ENCODE data around the gene ZPBP.

ZPBP gene

GRCh38 chr7:50092579-50093491 is at the start of gene ZPBP:
Gene ZPBP, minus strand, starts transcription at chr7:50093246. Its CDS starts 52 bp downstream, at chr7:50093194.
- DNase-seq (ENCODE audit: low read depth) = peak; percentile 38
- Histone ChIP-seq H3K4me1 (ENCODE audit: control insufficient read depth, insufficient read depth, low read length) (no peaks in the 10 kb centered on the region), H3K9ac (ENCODE audit: low read length) (no peak within 1 kb of the TSS), H3K9me3 (ENCODE audit: control insufficient read depth, low read length) (no peaks in the 10 kb centered on the region), H3K4me3 (ENCODE audit: low read length) (peak within 1 kb of the TSS; percentile 70), H3K27me3 (replicated peaks; ENCODE audit: control insufficient read depth, insufficient read depth, low read length) (peaks cover 4% of the 10 kb centered on the region), H3K36me3 (ENCODE audit: control insufficient read depth, insufficient read depth, low read length, severe bottlenecking) (no peaks in the 10 kb centered on the region)

- Histone ChIP-seq H3K4me3 (ENCODE audit: low read length) (no peak overlapping the region), H3K36me3 (ENCODE audit: control insufficient read depth, insufficient read depth, low read length, severe bottlenecking) (no peaks in the 10 kb centered on the region), H3K9ac (ENCODE audit: low read length) (no peak overlapping the region), H3K27me3 (replicated peaks; ENCODE audit: control insufficient read depth, insufficient read depth, low read length) (peaks cover 11% of the 10 kb centered on the region), H3K9me3 (ENCODE audit: control insufficient read depth, low read length) (no peaks in the 10 kb centered on the region), H3K4me1 (ENCODE audit: control insufficient read depth, insufficient read depth, low read length) (peaks cover 7% of the 10 kb centered on the region)
- DNase-seq (ENCODE audit: low read depth) = peak; percentile 75
These were observed 49.5 kb upstream of the ZPBP start for GRCh38 chr7:50142425-50143017.

GRCh38 chr7:50141854-50142253 is 48.8 kb upstream of the ZPBP start:
- Histone ChIP-seq H3K4me1 (ENCODE audit: control insufficient read depth, insufficient read depth, low read length) (peaks cover 7% of the 10 kb centered on the region), H3K9ac (ENCODE audit: low read length) (no peak overlapping the region), H3K9me3 (ENCODE audit: control insufficient read depth, low read length) (no peaks in the 10 kb centered on the region), H3K36me3 (ENCODE audit: control insufficient read depth, insufficient read depth, low read length, severe bottlenecking) (no peaks in the 10 kb centered on the region), H3K27me3 (replicated peaks; ENCODE audit: control insufficient read depth, insufficient read depth, low read length) (peaks cover 5% of the 10 kb centered on the region), H3K4me3 (ENCODE audit: low read length) (no peak overlapping the region)
- no peak for DNase-seq (ENCODE audit: low read depth)

GRCh38 chr7:50141131-50141530 is 48.1 kb upstream of the ZPBP start:
- Histone ChIP-seq H3K9ac (ENCODE audit: low read length) (no peak overlapping the region), H3K36me3 (ENCODE audit: control insufficient read depth, insufficient read depth, low read length, severe bottlenecking) (no peaks in the 10 kb centered on the region), H3K9me3 (ENCODE audit: control insufficient read depth, low read length) (no peaks in the 10 kb centered on the region), H3K27me3 (replicated peaks; ENCODE audit: control insufficient read depth, insufficient read depth, low read length) (peaks cover 5% of the 10 kb centered on the region), H3K4me1 (ENCODE audit: control insufficient read depth, insufficient read depth, low read length) (peaks cover 7% of the 10 kb centered on the region), H3K4me3 (ENCODE audit: low read length) (no peak overlapping the region)
- no peak for DNase-seq (ENCODE audit: low read depth)

- DNase-seq (ENCODE audit: low read depth) = no peak
- Histone ChIP-seq H3K4me1 (ENCODE audit: control insufficient read depth, insufficient read depth, low read length) (peaks cover 7% of the 10 kb centered on the region), H3K4me3 (ENCODE audit: low read length) (no peak overlapping the region), H3K27me3 (replicated peaks; ENCODE audit: control insufficient read depth, insufficient read depth, low read length) (peaks cover under 1% of the 10 kb centered on the region), H3K9me3 (ENCODE audit: control insufficient read depth, low read length) (no peaks in the 10 kb centered on the region), H3K36me3 (ENCODE audit: control insufficient read depth, insufficient read depth, low read length, severe bottlenecking) (no peaks in the 10 kb centered on the region), H3K9ac (ENCODE audit: low read length) (no peak overlapping the region)
These were observed 47.6 kb upstream of the ZPBP start for GRCh38 chr7:50140688-50141087.

GRCh38 chr7:50138101-50138500 is 45.1 kb upstream of the ZPBP start:
- Histone ChIP-seq H3K4me3 (ENCODE audit: low read length) (no peak overlapping the region), H3K36me3 (ENCODE audit: control insufficient read depth, insufficient read depth, low read length, severe bottlenecking) (no peaks in the 10 kb centered on the region), H3K9me3 (ENCODE audit: control insufficient read depth, low read length) (no peaks in the 10 kb centered on the region), H3K27me3 (replicated peaks; ENCODE audit: control insufficient read depth, insufficient read depth, low read length) (no peaks in the 10 kb centered on the region), H3K9ac (ENCODE audit: low read length) (no peak overlapping the region), H3K4me1 (ENCODE audit: control insufficient read depth, insufficient read depth, low read length) (peaks cover 7% of the 10 kb centered on the region)
- DNase-seq (ENCODE audit: low read depth) = no peak

GRCh38 chr7:50125766-50126165 is 32.7 kb upstream of the ZPBP start:
- Histone ChIP-seq H3K9me3 (ENCODE audit: control insufficient read depth, low read length) (no peaks in the 10 kb centered on the region), H3K27me3 (replicated peaks; ENCODE audit: control insufficient read depth, insufficient read depth, low read length) (no peaks in the 10 kb centered on the region), H3K36me3 (ENCODE audit: control insufficient read depth, insufficient read depth, low read length, severe bottlenecking) (no peaks in the 10 kb centered on the region), H3K4me3 (ENCODE audit: low read length) (no peak overlapping the region), H3K9ac (ENCODE audit: low read length) (no peak overlapping the region), H3K4me1 (ENCODE audit: control insufficient read depth, insufficient read depth, low read length) (no peaks in the 10 kb centered on the region)
- no peak for DNase-seq (ENCODE audit: low read depth)

GRCh38 chr7:50121286-50121685 is 28.2 kb upstream of the ZPBP start:
- DNase-seq (ENCODE audit: low read depth) = no peak
- Histone ChIP-seq H3K9ac (ENCODE audit: low read length) (no peak overlapping the region), H3K4me1 (ENCODE audit: control insufficient read depth, insufficient read depth, low read length) (no peaks in the 10 kb centered on the region)

GRCh38 chr7:50119815-50120637 is 27.0 kb upstream of the ZPBP start:
- no peak for DNase-seq (ENCODE audit: low read depth)
- Histone ChIP-seq H3K27me3 (replicated peaks; ENCODE audit: control insufficient read depth, insufficient read depth, low read length) (peaks cover 15% of the 10 kb centered on the region), H3K9me3 (ENCODE audit: control insufficient read depth, low read length) (no peaks in the 10 kb centered on the region), H3K4me1 (ENCODE audit: control insufficient read depth, insufficient read depth, low read length) (no peaks in the 10 kb centered on the region), H3K9ac (ENCODE audit: low read length) (no peak overlapping the region), H3K36me3 (ENCODE audit: control insufficient read depth, insufficient read depth, low read length, severe bottlenecking) (no peaks in the 10 kb centered on the region), H3K4me3 (ENCODE audit: low read length) (no peak overlapping the region)

More at GRCh38 chr7:50121286-50121685, 28.2 kb upstream of the ZPBP start:
- Histone ChIP-seq H3K4me3 (ENCODE audit: low read length) (no peak overlapping the region), H3K27me3 (replicated peaks; ENCODE audit: control insufficient read depth, insufficient read depth, low read length) (peaks cover 15% of the 10 kb centered on the region), H3K9me3 (ENCODE audit: control insufficient read depth, low read length) (no peaks in the 10 kb centered on the region), H3K36me3 (ENCODE audit: control insufficient read depth, insufficient read depth, low read length, severe bottlenecking) (no peaks in the 10 kb centered on the region)

GRCh38 chr7:50112250-50112649 is 19.2 kb upstream of the ZPBP start:
- no peaks in the 10 kb centered on the region for H3K36me3 ChIP-seq (ENCODE audit: control insufficient read depth, insufficient read depth, low read length, severe bottlenecking)
- H3K4me1 ChIP-seq (ENCODE audit: control insufficient read depth, insufficient read depth, low read length) = no peaks in the 10 kb centered on the region
- peaks cover 20% of the 10 kb centered on the region for H3K9me3 ChIP-seq (ENCODE audit: control insufficient read depth, low read length)
- no peak overlapping the region for H3K4me3 ChIP-seq (ENCODE audit: low read length)
- DNase-seq (ENCODE audit: low read depth) = no peak
- H3K9ac ChIP-seq (ENCODE audit: low read length) = no peak overlapping the region
- peaks cover 1% of the 10 kb centered on the region for H3K27me3 ChIP-seq (replicated peaks; ENCODE audit: control insufficient read depth, insufficient read depth, low read length)

GRCh38 chr7:50101873-50102272 is 8.8 kb upstream of the ZPBP start:
- no peaks in the 10 kb centered on the region for H3K27me3 ChIP-seq (replicated peaks; ENCODE audit: control insufficient read depth, insufficient read depth, low read length)
- no peaks in the 10 kb centered on the region for H3K4me1 ChIP-seq (ENCODE audit: control insufficient read depth, insufficient read depth, low read length)
- H3K4me3 ChIP-seq (ENCODE audit: low read length) = no peak overlapping the region
- no peak for DNase-seq (ENCODE audit: low read depth)
- H3K36me3 ChIP-seq (ENCODE audit: control insufficient read depth, insufficient read depth, low read length, severe bottlenecking) = no peaks in the 10 kb centered on the region
- H3K9me3 ChIP-seq (ENCODE audit: control insufficient read depth, low read length) = no peaks in the 10 kb centered on the region
- H3K9ac ChIP-seq (ENCODE audit: low read length) = no peak overlapping the region
